HepG2 (cell line): Measurements from ENCODE around the gene WWP2. TPM values are rescaled to one million over a fixed set of nuclear protein-coding genes. Genes with fewer than 3 reads are reported as not detected.

Source experiments
- CAMTA2 ChIP-seq: sonication (generic); formaldehyde crosslinking; IDR thresholded peaks from 2 replicates; pipeline ENCODE4 v1.4.0; 2020; ENCODE audit warnings: mild to moderate bottlenecking, missing genetic modification reagents, borderline replicate concordance
- CBX5 ChIP-seq: sonication (generic); formaldehyde crosslinking; IDR thresholded peaks from 2 replicates; pipeline ENCODE4 v1.4.0; 2020; ENCODE audit warnings: missing genetic modification reagents, borderline replicate concordance
- MED8 ChIP-seq: sonication (generic); formaldehyde crosslinking; IDR thresholded peaks from 2 replicates; pipeline ENCODE4 v1.8.1; 2023; ENCODE audit warnings: mild to moderate bottlenecking, missing genetic modification reagents; ENCODE audit not compliant: insufficient replicate concordance
- RARA ChIP-seq: IDR thresholded peaks from 2 replicates; pipeline ENCODE4 v1.6.1; 2016; ENCODE audit warnings: missing genetic modification reagents, missing compliant biosample characterization
- SMYD3 ChIP-seq: sonication (generic); formaldehyde crosslinking; IDR thresholded peaks from 2 replicates; pipeline ENCODE4 v1.8.1; 2023; ENCODE audit warnings: mild to moderate bottlenecking, missing genetic modification reagents
- SSRP1 ChIP-seq: IDR thresholded peaks from 2 replicates; pipeline ENCODE4 v1.6.1; 2016; ENCODE audit warnings: control low read depth
- ZKSCAN8 ChIP-seq: IDR thresholded peaks from 2 replicates; pipeline ENCODE4 v1.6.1; 2016; ENCODE audit warnings: borderline replicate concordance, missing genetic modification reagents, missing compliant biosample characterization
- ZNF3 ChIP-seq: IDR thresholded peaks from 2 replicates; pipeline ENCODE4 v1.7.0; 2017; ENCODE audit warnings: inconsistent platforms
- ZNF775 ChIP-seq: sonication (generic); formaldehyde crosslinking; IDR thresholded peaks from 2 replicates; pipeline ENCODE4 v1.4.0; 2020; ENCODE audit warnings: missing genetic modification reagents, mild to moderate bottlenecking, moderate library complexity, borderline replicate concordance
- polyA plus RNA-seq, 8 experiments: library from polyadenylated mRNA; depleted of rRNA in 3 of 8; stranded (reverse) in 7 of 8; unstranded in 1 of 8; fragments of >200 nt; fragmentation: Illumina TruSeq in 4 of 8; extraction: Trizol in 4 of 8; gene quantifications; 2 replicates each; pipeline versions ENCODE4 v1.2.1 to v1.2.3, GENCODE V29; 2011 to 2016; ENCODE audit warnings: low read depth in 4 of 8, missing spikeins in 1 of 8, mixed read lengths in 1 of 8; ENCODE audit not compliant: insufficient read depth in 1 of 8
- total RNA-seq, 5 experiments: library from RNA; depleted of rRNA; stranded (reverse); fragments of >200 nt; fragmentation: Illumina TruSeq; extraction: Trizol; gene quantifications; 2 replicates each; pipeline ENCODE4 v1.2.3, GENCODE V29; 2016; ENCODE audit warnings: low read depth in 1 of 5
- TF ChIP-seq, protein P1 (sequence below): sonication (generic); formaldehyde crosslinking; IDR thresholded peaks from 2 replicates; pipeline ENCODE4 v1.5.0; 2020; ENCODE audit warnings: missing genetic modification reagents, mild to moderate bottlenecking, borderline replicate concordance
- TF ChIP-seq, protein P2 (sequence below): sonication (generic); formaldehyde crosslinking; IDR thresholded peaks from 2 replicates; pipeline ENCODE4 v1.4.0; 2020; ENCODE audit warnings: missing genetic modification reagents, borderline replicate concordance
- TF ChIP-seq, protein P3 (sequence below): sonication (generic); formaldehyde crosslinking; IDR thresholded peaks from 2 replicates; pipeline ENCODE4 v1.4.0; 2020; ENCODE audit warnings: missing genetic modification reagents
- TF ChIP-seq, protein P4 (sequence below): sonication (generic); formaldehyde crosslinking; conservative IDR thresholded peaks from 2 replicates; pipeline ENCODE4 v1.8.0; 2022; ENCODE audit warnings: low read depth, missing genetic modification reagents

Gene WWP2
- total and polyA plus RNA-seq, 2 of the 13 experiments (the other 11 are each of a cell fraction or from before 2014, with no cell fraction given): 11.4 to 28.2 TPM

DNA sequence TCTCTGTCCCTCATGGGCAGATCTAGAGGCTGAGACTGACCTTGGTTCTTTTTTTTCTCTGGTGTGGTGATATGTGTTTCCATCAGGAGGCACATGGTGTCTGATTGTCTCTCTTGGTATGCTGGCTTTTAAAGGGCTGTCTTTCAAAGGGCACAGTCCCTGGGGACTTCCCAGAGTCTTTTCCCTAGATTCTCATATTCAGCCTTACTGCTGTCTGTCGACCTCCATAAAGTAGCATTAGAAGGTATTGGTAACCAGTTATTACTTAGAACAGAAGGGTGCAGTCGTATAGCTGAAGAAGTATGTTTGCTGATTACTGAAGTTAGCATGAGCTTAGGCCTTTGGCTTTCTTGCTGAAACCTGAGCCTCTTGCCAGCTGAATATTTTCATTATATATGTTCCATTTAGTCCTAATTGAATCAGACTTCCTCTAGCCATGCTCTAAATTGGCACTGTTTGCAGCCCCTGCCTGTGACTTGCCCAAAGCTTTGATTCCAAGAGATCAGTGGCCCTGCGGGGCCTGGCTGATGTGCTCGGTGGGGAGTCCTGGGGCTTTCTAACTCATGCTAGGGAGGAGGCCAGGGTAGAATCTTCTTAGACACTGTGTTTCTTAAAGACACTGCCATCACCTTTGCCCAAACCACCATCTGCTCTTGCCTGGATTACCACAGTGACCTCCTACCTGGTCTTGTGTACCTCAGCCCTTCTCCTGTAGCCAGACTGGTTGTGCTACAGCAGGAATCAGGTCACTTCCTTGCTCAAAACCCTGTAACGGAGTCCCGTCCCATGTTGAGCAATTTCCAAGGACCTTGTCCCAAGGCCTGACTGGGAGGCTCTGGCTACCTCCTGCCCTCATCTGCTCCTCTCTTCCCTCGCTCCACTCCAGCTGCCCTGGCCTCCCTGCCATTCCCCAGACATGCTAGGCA, 71.5 kb downstream of the WWP2 start (continued):
- TF ChIP-seq, protein P1, sequence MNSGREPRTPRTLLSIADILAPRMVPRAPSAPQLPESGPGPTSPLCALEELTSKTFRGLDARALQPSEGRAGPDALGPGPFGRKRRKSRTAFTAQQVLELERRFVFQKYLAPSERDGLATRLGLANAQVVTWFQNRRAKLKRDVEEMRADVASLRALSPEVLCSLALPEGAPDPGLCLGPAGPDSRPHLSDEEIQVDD (CRISPR knock-in tag): no peak
- TF ChIP-seq ZNF775 (CRISPR knock-in tag) (no peak), MED8 (CRISPR knock-in tag) (no peak), RARA (CRISPR knock-in tag) (0 out of 2 replicates have a peak, but pooled peaks have one; percentile 36), CBX5 (CRISPR knock-in tag) (no peak), SSRP1 (CRISPR knock-in tag) (0 out of 2 replicates have a peak, but pooled peaks have one; percentile 48), SMYD3 (no peak), ZNF3 (no peak), ZKSCAN8 (no peak), CAMTA2 (CRISPR knock-in tag) (no peak)
- TF ChIP-seq, protein P2, sequence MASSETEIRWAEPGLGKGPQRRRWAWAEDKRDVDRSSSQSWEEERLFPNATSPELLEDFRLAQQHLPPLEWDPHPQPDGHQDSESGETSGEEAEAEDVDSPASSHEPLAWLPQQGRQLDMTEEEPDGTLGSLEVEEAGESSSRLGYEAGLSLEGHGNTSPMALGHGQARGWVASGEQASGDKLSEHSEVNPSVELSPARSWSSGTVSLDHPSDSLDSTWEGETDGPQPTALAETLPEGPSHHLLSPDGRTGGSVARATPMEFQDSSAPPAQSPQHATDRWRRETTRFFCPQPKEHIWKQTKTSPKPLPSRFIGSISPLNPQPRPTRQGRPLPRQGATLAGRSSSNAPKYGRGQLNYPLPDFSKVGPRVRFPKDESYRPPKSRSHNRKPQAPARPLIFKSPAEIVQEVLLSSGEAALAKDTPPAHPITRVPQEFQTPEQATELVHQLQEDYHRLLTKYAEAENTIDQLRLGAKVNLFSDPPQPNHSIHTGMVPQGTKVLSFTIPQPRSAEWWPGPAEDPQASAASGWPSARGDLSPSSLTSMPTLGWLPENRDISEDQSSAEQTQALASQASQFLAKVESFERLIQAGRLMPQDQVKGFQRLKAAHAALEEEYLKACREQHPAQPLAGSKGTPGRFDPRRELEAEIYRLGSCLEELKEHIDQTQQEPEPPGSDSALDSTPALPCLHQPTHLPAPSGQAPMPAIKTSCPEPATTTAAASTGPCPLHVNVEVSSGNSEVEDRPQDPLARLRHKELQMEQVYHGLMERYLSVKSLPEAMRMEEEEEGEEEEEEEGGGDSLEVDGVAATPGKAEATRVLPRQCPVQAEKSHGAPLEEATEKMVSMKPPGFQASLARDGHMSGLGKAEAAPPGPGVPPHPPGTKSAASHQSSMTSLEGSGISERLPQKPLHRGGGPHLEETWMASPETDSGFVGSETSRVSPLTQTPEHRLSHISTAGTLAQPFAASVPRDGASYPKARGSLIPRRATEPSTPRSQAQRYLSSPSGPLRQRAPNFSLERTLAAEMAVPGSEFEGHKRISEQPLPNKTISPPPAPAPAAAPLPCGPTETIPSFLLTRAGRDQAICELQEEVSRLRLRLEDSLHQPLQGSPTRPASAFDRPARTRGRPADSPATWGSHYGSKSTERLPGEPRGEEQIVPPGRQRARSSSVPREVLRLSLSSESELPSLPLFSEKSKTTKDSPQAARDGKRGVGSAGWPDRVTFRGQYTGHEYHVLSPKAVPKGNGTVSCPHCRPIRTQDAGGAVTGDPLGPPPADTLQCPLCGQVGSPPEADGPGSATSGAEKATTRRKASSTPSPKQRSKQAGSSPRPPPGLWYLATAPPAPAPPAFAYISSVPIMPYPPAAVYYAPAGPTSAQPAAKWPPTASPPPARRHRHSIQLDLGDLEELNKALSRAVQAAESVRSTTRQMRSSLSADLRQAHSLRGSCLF (CRISPR knock-in tag): no peak
- TF ChIP-seq, protein P3, sequence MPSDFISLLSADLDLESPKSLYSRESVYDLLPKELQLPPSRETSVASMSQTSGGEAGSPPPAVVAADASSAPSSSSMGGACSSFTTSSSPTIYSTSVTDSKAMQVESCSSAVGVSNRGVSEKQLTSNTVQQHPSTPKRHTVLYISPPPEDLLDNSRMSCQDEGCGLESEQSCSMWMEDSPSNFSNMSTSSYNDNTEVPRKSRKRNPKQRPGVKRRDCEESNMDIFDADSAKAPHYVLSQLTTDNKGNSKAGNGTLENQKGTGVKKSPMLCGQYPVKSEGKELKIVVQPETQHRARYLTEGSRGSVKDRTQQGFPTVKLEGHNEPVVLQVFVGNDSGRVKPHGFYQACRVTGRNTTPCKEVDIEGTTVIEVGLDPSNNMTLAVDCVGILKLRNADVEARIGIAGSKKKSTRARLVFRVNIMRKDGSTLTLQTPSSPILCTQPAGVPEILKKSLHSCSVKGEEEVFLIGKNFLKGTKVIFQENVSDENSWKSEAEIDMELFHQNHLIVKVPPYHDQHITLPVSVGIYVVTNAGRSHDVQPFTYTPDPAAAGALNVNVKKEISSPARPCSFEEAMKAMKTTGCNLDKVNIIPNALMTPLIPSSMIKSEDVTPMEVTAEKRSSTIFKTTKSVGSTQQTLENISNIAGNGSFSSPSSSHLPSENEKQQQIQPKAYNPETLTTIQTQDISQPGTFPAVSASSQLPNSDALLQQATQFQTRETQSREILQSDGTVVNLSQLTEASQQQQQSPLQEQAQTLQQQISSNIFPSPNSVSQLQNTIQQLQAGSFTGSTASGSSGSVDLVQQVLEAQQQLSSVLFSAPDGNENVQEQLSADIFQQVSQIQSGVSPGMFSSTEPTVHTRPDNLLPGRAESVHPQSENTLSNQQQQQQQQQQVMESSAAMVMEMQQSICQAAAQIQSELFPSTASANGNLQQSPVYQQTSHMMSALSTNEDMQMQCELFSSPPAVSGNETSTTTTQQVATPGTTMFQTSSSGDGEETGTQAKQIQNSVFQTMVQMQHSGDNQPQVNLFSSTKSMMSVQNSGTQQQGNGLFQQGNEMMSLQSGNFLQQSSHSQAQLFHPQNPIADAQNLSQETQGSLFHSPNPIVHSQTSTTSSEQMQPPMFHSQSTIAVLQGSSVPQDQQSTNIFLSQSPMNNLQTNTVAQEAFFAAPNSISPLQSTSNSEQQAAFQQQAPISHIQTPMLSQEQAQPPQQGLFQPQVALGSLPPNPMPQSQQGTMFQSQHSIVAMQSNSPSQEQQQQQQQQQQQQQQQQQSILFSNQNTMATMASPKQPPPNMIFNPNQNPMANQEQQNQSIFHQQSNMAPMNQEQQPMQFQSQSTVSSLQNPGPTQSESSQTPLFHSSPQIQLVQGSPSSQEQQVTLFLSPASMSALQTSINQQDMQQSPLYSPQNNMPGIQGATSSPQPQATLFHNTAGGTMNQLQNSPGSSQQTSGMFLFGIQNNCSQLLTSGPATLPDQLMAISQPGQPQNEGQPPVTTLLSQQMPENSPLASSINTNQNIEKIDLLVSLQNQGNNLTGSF: no peak
- TF ChIP-seq, protein P4, sequence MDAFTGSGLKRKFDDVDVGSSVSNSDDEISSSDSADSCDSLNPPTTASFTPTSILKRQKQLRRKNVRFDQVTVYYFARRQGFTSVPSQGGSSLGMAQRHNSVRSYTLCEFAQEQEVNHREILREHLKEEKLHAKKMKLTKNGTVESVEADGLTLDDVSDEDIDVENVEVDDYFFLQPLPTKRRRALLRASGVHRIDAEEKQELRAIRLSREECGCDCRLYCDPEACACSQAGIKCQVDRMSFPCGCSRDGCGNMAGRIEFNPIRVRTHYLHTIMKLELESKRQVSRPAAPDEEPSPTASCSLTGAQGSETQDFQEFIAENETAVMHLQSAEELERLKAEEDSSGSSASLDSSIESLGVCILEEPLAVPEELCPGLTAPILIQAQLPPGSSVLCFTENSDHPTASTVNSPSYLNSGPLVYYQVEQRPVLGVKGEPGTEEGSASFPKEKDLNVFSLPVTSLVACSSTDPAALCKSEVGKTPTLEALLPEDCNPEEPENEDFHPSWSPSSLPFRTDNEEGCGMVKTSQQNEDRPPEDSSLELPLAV: no peak
